IPS DF 6.9 (cell line): ENCODE measurements around the gene DCLK2.
"Not testable (repeated sequence)": the region's sequence is repeated elsewhere in the genome, so short reads cannot be mapped to it uniquely, and the experiment has no call there.

Experiments
- DNase-seq: peaks from one replicate; pipeline ENCODE4 v3.0.0-alpha.2; 2013; ENCODE audit warnings: low read depth, low spot score
- H3K27ac ChIP-seq: one replicate; pipeline ENCODE4 v1.5.1; 2013; ENCODE audit warnings: low read length, control low read depth
- H3K27me3 ChIP-seq: 2 replicates; pipeline ENCODE4 v1.6.1; 2013; ENCODE audit warnings: mild to moderate bottlenecking, low read length; ENCODE audit not compliant: control insufficient read depth, insufficient read depth
- H3K36me3 ChIP-seq: 2 replicates; pipeline ENCODE4 v1.6.1; 2013; ENCODE audit warnings: low read length; ENCODE audit not compliant: control insufficient read depth, insufficient read depth
- H3K4me1 ChIP-seq: 2 replicates; pipeline ENCODE4 v1.6.1; 2013; ENCODE audit warnings: low read length; ENCODE audit not compliant: control insufficient read depth, insufficient read depth
- H3K4me3 ChIP-seq: 2 replicates; pipeline ENCODE4 v1.5.1; 2013; ENCODE audit warnings: mild to moderate bottlenecking, low read length
- H3K9me3 ChIP-seq: 2 replicates; pipeline ENCODE4 v1.6.1; 2013; ENCODE audit warnings: low read length, inconsistent platforms; ENCODE audit not compliant: control insufficient read depth, insufficient read depth
- whole genome bisulfite sequencing: extraction: QIAGEN DNeasy Blood & Tissue Kit; methylation state at CpG from one replicate; pipeline ENCODE4 v1.1.7; 2013; ENCODE audit warnings: mixed read lengths, missing lambda C conversion rate; ENCODE audit not compliant: insufficient read length, insufficient coverage; 5-methylcytosine and 5-hydroxymethylcytosine counted together

DCLK2 gene

GRCh38 chr4:150145946-150146340 lies 67.7 kb downstream of the DCLK2 start:
- H3K36me3 ChIP-seq, result no peaks in the 10 kb centered on the region
- no peaks in the 10 kb centered on the region; the same call in 1 of the 2 replicates for H3K4me1 ChIP-seq
- H3K4me3 ChIP-seq, result no peak overlapping the region
- no peaks in the 10 kb centered on the region for H3K9me3 ChIP-seq
- no peak overlapping the region for H3K27ac ChIP-seq
- no CpG with 5 or more reads among the region's 1 CpG for WGBS
- DNase-seq, result no peak
- no peaks in the 10 kb centered on the region for H3K27me3 ChIP-seq

DNA sequence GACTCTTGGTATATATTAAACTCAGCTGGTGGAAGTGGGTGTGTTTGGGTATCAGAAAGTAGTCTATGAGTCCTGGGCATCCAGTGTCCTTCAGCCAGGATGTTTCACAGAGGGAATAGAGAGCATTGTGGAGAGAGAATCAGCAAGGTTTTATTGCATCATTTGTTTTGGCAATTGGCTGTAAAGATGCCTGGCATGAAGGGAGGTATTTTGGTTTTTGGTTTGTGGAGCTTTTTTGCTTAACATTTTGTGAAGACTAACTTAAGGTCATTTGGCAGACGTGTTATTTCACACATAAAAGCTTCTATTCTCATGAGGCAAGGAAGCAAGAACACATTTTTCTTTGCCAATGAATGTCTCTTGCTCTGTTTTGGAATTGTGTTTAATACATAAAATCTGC lies 71.1 kb downstream of the DCLK2 start:
- no peak for DNase-seq
- Histone ChIP-seq H3K27me3 (no peaks in the 10 kb centered on the region), H3K27ac (no peak overlapping the region), H3K9me3 (no peaks in the 10 kb centered on the region), H3K4me1 (no peaks in the 10 kb centered on the region; the same call in 1 of the 2 replicates), H3K4me3 (no peak overlapping the region), H3K36me3 (no peaks in the 10 kb centered on the region)
- WGBS, result no CpG with 5 or more reads among the region's 1 CpG

GRCh38 chr4:150150629-150151062 lies 72.4 kb downstream of the DCLK2 start:
- Histone ChIP-seq H3K4me1 (no peaks in the 10 kb centered on the region; the same call in 1 of the 2 replicates), H3K36me3 (no peaks in the 10 kb centered on the region), H3K9me3 (no peaks in the 10 kb centered on the region), H3K4me3 (no peak overlapping the region), H3K27me3 (no peaks in the 10 kb centered on the region), H3K27ac (no peak overlapping the region)
- no CpG with 5 or more reads among the region's 1 CpG for WGBS
- no peak for DNase-seq

- Histone ChIP-seq H3K4me1 (no peaks in the 10 kb centered on the region), H3K4me3 (no peak overlapping the region), H3K9me3 (no peaks in the 10 kb centered on the region), H3K27me3 (no peaks in the 10 kb centered on the region), H3K36me3 (no peaks in the 10 kb centered on the region), H3K27ac (no peak overlapping the region)
- no CpG with 5 or more reads among the region's 3 CpGs for WGBS
- DNase-seq, result no peak
Measured at GRCh38 chr4:150152766-150153165, 74.5 kb downstream of the DCLK2 start.

DNA sequence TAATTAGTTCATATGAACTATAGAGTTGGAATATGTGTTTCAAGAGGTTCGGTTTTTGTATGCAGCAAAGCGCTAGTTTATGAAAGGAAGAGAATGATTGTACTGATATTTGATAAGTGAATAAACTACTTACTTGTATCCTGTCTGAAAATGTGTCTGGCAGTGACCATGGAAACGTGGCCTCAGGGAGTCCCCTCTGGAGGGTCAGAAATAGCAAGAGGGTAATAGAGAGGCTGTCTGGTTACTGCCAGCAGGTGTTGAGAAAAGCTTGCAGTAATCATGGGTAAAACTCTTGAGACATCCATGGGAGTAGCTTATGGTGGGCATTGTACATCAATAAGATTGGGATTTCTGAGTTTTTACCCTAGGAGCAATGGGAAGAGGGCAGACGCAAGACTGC lies 77.1 kb downstream of the DCLK2 start:
- H3K27me3 ChIP-seq, result no peaks in the 10 kb centered on the region
- no CpG with 5 or more reads among the region's 4 CpGs for WGBS
- no peak for DNase-seq
- no peaks in the 10 kb centered on the region for H3K4me1 ChIP-seq
- no peaks in the 10 kb centered on the region for H3K36me3 ChIP-seq
- no peak overlapping the region for H3K4me3 ChIP-seq
- H3K9me3 ChIP-seq, result no peaks in the 10 kb centered on the region
- no peak overlapping the region for H3K27ac ChIP-seq

GRCh38 chr4:150156543-150156942 lies 78.3 kb downstream of the DCLK2 start:
- Histone ChIP-seq H3K27ac (no peak overlapping the region), H3K4me1 (no peaks in the 10 kb centered on the region), H3K27me3 (no peaks in the 10 kb centered on the region; the same call in 1 of the 2 replicates), H3K9me3 (no peaks in the 10 kb centered on the region), H3K36me3 (no peaks in the 10 kb centered on the region), H3K4me3 (no peak overlapping the region)
- DNase-seq, result no peak
- no CpG with 5 or more reads among the region's 4 CpGs for WGBS

- Histone ChIP-seq H3K9me3 (no peaks in the 10 kb centered on the region), H3K4me3 (no peak overlapping the region), H3K4me1 (no peaks in the 10 kb centered on the region), H3K36me3 (no peaks in the 10 kb centered on the region), H3K27me3 (no peaks in the 10 kb centered on the region; the same call in 1 of the 2 replicates), H3K27ac (no peak overlapping the region)
- no peak for DNase-seq
- no CpG with 5 or more reads among the region's 1 CpG for WGBS
Measured at GRCh38 chr4:150158041-150158440, 79.8 kb downstream of the DCLK2 start.

- H3K4me3 ChIP-seq, result no peak overlapping the region
- H3K27ac ChIP-seq, result no peak overlapping the region
- WGBS, result no CpG with 5 or more reads among the region's 2 CpGs
- H3K27me3 ChIP-seq, result no peaks in the 10 kb centered on the region; the same call in 1 of the 2 replicates
- H3K9me3 ChIP-seq, result no peaks in the 10 kb centered on the region
- H3K36me3 ChIP-seq, result no peaks in the 10 kb centered on the region
- no peaks in the 10 kb centered on the region for H3K4me1 ChIP-seq
- DNase-seq, result no peak
Measured at GRCh38 chr4:150160473-150160872, 82.2 kb downstream of the DCLK2 start.

- Histone ChIP-seq H3K4me3 (no peak overlapping the region), H3K27ac (no peak overlapping the region), H3K4me1 (no peaks in the 10 kb centered on the region), H3K9me3 (no peaks in the 10 kb centered on the region), H3K36me3 (no peaks in the 10 kb centered on the region), H3K27me3 (no peaks in the 10 kb centered on the region; the same call in 1 of the 2 replicates)
- DNase-seq, result no peak
Measured at GRCh38 chr4:150161109-150161508, 82.9 kb downstream of the DCLK2 start.

- H3K4me1 ChIP-seq, H3K27ac ChIP-seq, H3K27me3 ChIP-seq, H3K9me3 ChIP-seq, H3K36me3 ChIP-seq, DNase-seq, H3K4me3 ChIP-seq: not testable (repeated sequence)
- no CpG with 5 or more reads among the region's 2 CpGs for WGBS
Measured at GRCh38 chr4:150162020-150162419, 83.8 kb downstream of the DCLK2 start.

- no peak for DNase-seq
- Histone ChIP-seq H3K9me3 (no peaks in the 10 kb centered on the region), H3K27me3 (no peaks in the 10 kb centered on the region; the same call in 1 of the 2 replicates), H3K36me3 (no peaks in the 10 kb centered on the region), H3K27ac (no peak overlapping the region), H3K4me3 (no peak overlapping the region), H3K4me1 (no peaks in the 10 kb centered on the region)
Measured at GRCh38 chr4:150164055-150164454, 85.8 kb downstream of the DCLK2 start.
